HG03060 (cell line): ENCODE results near the gene SPATA6L.
A peak's percentile ranks its signal among the peaks of the same experiment; 100 is the strongest.

Source experiments
- ATAC-seq: cut with Tn5 transposase; IDR thresholded peaks from one replicate; pipeline ENCODE4 v1.9.1; 2021; ENCODE audit warnings: low read depth, moderate number of reproducible peaks; ENCODE audit not compliant: unreplicated experiment

The SPATA6L gene, protein sequence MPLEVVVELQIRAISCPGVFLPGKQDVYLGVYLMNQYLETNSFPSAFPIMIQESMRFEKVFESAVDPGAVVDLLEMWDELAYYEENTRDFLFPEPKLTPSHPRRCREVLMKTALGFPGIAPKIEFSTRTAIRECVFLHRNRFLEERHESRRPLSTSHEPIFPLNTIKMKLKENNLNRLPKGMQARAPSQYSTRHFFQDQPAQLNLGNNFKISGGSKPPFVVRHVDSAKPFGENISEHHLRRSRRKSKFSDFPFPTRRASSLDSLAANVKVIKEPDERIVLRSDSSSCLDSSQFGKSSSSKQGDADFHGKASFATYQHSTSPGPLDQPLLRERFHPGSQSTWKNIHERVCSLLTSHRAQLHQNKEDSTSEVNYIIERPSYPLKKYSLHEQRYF

DNA sequence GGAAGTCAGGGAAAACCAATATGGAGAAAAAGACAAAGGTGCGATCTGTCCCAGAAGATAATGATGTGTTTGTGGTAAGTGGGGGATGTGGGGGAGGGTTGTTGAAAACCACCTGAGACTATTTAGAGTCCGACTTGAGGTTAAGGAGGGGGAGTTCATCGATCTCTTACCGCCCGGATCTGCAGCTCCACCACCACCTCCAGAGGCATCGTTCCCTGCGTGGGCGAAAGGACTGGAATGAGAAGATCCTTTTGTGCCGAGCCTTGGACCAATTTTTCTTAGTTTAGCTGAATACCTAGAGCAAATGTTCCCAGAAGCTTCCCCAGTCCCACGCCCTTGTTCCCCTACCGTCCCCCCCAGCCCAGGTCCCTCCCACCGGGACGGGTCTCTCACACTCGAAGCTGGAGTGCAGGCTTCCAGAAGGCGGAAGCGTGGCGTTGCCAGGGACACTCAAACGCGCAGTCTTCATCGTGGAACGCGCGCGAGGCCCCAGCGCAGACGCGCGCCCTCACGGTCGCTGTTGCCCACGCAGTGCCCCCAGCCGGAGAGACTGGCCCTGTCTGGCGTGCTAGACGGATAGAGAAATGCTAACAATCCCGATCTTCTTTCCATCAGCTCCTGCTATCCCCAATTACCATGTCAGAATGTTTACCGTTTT, at the start of gene SPATA6L:
TSS of gene SPATA6L (minus strand) at position 439 of the 658 bp plus-strand sequence. CDS start at position 209, 230 bp downstream.
- ATAC-seq, result no peak

DNA sequence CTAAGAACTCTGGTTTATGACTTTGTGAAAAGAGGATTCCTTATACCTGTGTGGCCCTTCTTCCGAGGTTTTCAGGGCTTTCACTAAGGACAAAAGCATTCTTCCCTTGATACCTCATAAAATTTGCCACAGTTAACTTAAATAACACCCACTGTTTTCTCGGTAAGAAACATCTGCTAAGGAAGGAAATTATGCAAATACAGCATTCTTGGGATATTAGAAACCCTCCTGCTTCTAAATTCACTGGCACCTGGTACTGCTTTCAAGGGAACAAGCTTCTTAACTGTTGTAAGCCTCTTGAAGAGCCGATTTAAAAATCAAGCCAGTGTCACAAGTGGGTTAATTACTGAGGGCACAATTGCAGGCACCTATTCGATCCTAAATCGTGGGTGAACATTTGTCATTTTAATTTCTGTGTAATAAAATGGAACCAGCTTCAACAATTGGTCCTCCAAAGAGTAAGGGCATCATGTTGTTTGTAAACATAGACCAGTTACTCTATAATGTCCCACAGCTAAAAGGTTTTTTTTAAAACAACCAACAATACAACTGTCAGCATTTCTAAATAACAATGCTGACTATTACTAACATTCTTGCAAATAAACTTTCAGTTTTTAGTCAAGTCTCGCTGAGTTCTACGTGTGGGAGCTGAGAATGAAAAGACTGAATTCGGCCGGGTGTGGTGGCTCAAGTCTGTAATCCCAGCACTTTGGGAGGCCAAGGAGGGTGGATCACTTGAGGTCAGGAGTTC, 48.2 kb upstream of the SPATA6L start:
- no peak for ATAC-seq

DNA sequence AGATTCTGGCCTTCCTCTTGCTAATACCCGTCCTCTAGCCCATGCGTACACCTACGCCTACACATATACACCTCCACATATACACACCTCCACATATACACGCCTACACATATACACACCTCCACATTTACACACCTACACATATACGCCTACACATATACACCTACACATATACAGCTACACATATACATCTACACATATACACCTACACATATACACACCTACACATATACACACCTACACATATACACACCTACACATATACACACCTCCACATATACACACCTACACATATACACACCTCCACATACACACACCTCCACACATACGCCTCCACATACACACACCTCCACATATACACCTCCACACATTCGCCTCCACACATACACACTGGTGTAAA, 47.6 kb upstream of the SPATA6L start:
- no peak for ATAC-seq

DNA sequence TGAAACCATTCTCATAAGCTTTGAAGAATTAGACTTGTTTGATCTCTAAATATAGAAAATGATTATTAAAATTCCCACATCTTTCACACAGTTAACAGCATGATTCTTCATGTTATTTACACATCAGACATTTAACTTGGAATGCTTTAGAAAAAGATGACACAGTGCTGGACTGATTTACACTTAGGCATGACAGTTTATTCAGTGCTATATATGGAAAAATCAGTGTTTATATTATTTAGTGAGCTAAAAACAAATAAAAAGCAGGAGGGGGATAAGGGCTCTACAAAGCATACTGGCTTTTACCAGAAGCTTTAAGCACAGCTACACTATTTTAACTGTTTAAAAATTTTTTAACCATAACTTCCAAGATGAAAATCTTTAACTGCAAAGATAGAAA, 43.1 kb upstream of the SPATA6L start:
- ATAC-seq, result no peak

DNA sequence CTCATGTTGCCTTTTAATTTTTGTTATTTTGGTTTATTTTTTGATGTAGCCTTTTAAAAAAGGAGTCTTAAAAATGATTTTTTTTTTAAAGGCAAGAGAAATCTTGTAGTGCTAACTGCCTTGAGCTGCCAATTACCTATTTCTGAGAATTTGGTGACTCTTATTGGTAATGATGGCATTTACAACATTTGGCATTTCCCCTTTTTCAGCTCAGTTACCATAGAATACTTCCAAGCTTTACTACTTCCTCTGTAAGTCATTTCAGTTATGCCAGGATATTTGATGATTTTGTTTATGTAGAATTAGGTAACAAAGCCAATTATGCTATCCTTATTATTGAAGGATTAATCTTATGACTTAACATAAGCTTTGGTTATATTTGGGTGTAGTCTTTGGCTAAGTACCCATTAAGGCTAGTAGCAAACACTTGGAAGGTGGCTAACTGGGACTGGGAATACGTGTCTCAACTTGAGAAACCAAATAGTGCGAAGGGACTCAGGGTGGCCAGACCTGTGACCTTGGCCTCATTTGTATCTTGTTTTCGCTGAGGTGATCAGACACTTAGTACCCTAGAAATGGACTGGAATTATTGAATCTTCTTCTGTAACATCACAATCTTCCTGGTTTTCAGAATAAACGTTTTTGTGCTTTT, 40.8 kb upstream of the SPATA6L start:
- no peak for ATAC-seq

DNA sequence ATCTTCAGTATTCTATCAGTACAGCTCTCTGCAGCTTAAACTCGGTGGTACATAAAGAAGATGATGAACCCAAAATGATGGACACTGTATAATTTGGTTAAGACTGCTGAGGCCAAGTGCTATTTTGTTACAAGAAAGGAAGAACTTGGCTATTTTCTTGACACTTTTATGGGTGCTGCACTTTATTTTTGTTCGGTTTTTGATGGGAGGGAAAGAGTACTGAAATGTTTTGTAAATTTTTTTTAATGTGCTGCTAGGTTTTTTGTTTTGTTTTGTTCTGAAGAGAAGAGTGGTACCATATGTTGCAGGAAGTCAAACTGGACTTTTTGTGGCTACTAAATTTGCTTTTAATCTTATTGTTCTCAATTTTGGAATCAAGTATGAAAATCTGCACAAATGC, 39.7 kb upstream of the SPATA6L start:
- no peak for ATAC-seq

DNA sequence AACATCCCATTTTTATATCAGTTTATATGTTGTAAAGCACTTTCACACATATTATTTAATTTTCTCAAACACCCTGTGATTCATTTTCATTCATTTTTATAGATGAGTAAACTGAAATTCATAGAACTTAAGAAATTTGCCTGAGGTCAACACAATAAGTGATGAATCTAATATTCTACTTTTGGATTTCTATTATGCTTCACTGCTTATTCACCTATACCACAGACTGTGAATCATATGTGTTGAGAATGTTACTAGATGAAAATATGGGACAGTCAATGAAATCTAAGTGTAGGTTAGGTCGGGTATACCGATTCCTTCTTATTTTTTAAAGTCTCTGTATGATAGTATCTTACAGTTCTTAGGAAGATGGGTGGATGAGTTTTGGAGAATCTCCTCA, 37.8 kb upstream of the SPATA6L start:
- no peak for ATAC-seq

DNA sequence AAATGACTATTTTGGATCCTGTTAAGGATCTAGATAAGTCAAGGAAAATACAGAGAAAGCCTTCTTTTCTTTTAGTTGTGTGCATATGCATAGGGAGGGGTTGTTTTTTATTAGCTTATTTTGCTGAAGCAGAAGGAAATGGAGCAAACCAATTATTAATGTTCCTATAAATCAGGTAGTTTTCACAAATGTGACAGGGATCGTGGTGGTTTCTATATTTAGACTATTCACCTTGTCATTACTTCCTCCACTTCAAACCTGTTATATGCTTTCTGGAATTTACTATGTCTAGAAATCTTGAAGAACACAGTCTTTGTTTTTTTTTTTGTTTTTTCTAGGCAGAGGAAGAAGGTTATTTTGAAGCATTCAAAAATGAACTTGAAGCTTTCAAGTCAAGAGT, 35.2 kb upstream of the SPATA6L start:
- no peak for ATAC-seq

DNA sequence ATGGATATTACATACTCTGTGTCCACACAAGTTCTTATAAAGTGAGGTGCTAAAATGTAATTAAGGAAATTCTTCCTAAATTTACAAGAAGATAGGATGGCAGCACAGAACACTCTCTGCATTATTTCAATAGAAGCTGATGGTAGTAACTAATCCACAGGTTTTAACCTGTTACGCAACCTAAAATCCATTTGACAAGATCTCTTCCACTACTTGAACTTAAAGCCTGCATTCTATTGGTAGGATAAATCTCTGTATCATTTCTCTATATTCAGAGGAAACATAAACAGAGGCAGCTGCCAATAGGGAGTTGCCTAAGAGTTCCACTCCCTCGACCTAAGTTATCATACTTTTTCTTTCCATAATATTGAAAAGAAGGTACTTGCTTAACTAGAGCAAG, 34.7 kb upstream of the SPATA6L start:
- ATAC-seq, result no peak

DNA sequence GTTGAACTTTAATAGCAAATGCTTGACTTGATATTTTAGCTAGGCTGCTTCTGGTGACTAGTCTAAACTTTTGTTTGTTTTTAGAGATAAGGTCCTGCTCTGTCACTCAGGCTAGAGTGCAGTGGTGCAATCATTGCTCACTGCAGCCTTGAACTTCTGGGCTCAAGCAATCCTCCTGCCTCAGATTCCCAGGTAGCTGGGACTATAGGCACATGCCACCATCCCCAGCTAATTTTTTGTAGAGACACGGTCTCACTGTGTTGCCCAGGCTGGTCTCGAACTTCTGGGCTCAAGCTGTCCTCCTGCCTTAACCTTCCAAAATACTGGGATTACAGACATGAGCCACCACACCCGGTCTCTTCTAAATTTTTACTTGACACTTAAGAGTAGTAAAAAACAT, 33.8 kb upstream of the SPATA6L start:
- ATAC-seq, result no peak

DNA sequence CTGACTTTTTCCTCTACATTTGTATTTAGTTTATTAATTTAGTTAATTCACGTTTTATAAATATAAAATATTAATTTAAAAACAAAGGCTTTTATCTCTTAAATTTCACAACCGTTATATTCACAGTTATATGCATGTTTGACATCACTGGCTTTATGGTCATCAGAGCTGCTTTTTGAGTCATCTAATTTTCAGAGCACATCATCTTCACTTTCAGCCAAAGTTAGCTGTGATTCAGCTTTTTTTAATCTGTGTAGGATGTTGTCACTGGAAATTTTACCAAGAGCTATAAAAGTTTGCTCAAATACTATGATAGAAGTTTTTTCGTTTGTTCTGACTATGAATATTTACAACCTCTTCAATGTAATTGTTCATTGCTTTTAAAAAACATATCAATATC, 25.5 kb upstream of the SPATA6L start:
- ATAC-seq, result no peak

DNA sequence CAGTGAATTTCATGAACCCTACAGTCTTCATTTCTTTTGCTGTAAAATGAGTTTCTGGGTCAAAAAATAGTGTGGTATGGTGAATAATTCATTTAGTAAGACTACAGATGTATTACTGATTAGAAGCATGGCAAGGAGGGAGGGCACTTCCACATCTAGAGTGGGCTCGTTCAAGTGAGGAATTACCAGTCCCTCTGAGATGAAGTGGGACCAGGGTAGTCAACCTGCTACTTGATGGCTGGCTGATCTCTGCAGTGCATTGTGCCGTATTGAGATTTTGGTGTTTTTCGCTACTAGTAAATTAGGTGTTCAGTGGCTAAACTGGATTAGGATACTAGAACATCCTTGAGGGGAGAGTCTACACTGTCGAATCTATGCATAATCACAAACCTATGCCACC, 23.9 kb upstream of the SPATA6L start:
- ATAC-seq, result no peak

DNA sequence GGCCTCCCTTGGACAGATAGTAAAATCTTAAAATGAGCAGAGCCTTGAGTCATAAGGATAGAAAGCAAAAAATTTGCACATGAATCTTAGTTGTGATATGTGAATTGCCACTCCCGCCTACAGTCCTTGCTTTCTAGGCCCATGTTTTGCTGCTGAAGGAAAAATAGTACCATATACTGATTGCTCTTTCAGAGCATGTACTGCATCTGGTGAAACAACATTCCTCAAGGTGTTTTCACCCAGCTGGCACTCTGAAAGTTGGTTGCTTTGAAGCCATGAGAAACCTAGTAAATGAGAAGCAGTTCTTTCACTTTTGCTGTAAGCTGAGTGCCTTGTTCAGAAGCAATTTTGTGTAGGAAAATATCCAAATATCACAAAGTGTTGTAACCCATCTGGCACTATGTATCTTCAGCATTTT, 23.4 kb upstream of the SPATA6L start:
- peak; percentile 50 for ATAC-seq

DNA sequence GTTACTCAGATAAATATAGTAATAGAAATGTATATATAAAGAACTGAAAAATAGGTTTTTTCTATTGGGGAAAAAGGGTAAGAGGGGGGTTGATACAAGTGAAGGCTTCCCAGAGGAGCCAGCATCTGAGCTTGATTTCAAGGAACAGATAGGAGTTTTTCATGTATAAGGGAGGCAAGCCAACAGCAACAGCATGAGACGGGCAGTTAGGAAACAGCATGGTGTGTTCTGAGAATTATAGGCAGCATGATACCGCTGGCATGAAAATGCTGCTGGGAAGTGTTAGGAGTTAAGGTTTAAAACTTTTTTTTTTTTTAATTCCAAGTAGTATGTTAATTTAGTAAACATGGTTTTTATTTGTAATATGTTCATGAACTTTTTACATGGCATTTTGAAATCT, 22.7 kb upstream of the SPATA6L start:
- no peak for ATAC-seq

DNA sequence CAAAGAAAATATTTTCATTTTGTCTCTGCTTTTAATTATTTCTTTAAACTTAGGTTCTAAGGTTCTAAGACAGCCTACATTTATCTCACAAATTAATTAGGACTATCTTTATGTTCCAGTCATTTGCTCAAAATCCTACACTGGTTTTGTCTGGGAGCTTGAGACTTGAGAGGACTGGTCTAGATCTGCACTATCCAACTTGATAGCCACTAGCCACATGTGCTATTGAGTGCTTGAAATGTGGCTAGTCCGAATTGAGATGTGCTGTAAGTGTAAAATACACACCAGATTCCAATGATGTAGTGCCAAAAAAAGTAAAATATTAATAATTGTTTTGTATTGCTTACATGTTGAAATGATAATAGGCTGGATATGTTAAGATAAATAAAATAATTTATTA, 20.3 kb upstream of the SPATA6L start:
- ATAC-seq, result no peak

DNA sequence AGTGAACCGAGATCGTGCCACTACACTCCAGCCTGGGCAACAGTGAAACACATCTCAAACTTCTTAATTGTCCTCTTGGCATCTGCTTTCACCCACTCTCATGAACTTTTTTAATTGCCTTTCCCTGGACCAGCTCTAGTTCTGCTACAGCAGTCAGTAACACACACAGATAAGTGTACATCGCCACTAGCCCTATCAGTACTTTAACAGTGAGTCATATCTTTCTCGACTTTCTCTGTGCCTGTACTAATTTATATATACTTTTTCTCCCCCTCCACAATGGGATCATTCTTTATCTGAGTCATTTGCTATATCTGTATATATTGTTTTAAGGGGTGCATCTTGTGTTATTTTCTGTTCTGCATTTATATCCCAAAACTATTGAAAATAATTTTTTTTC, 19.8 kb upstream of the SPATA6L start:
- ATAC-seq, result no peak

DNA sequence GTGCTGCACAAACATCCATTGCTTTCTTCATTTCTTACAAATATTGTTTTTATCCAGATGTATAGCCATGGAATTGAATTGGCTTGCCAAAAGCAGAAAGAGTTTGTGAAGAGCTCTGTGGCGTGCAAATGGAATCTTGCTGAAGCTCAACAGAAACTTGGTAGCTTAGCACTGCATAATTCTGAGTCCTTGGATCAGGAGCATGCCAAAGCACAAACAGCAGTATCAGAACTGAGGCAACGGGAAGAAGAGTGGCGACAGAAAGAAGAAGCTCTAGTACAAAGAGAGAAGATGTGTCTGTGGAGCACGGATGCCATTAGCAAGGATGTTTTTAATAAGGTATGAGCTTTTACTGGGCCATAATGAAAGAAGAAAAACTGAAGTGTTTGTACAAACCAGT, 18.5 kb upstream of the SPATA6L start:
- no peak for ATAC-seq

DNA sequence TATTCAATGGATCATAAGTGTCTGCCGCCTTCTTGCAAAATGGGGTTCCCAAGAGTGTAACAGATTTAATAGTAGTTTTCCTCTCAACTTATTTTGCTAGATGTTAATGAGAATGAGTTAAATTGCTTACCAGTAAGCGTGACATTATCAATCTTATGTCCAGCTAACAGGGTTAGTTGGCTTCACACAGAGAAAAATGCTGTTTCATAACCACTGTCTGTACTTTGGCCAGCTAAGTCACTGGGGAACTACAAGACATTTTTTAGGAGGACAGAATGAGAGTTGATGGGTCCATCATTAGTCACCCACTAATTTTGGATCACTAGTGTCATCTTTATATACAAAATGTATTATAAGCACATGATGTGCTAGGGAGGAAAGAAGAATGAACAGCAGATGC, 14.5 kb upstream of the SPATA6L start:
- ATAC-seq, result no peak

DNA sequence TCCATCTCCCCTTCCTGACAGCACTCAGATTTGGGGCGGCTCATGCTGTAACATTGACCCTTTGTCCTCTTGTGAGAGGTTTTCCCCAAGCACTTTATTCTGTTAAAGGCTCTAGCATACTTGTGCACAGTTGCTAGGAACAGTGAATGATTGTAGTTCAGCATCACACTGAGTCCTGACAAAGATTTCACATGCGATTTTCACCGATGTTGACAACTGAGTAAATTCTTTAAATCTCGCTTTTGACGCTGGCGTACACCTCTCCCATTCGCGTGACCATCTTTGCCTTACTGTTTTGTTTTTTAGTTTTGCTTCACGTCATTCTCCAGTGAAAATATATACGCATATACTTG, 13.9 kb upstream of the SPATA6L start:
- ATAC-seq, result no peak

DNA sequence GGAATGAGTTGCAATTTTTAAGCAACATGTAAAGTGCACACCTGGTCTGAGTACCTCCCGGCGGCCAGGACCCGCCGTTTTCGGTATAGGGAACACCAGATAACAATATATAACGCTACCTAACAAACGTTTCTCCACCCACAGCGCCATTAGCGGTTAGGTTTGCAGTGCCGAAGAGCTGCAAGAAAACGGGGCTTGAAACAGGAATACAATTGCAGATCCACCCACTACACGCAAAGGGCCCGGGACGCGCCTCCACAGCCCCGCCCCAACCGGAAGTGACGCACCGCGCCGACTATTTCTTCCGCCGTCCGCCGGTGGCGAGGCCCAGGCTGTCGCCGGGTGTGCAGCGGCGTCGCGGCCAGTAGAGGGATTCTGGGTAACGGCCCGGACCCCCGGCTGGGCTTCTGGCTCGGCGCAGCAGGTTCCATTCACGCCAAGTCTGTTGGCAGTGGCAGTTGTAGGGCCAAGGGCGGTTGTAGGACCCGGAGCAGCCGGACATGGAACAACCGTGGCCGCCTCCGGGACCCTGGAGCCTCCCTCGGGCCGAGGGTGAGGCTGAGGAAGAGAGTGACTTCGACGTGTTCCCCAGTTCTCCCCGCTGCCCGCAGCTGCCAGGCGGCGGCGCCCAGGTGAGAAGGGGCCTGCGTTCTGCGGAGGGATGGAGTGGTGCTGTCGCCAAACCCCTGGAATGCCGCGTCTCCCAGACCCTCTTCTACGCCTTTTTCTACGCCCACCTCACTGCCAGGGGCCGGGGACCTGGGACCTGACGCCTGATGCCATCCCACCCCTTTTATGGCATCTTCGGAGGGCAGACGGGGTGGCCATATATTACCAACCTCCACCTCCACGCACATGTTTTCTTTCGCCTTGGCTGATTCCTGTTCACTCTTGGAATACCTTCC, 13.2 kb upstream of the SPATA6L start, which contains the start of gene CDC37L1:
TSS of gene CDC37L1 (plus strand) at position 302 of the 905 bp plus-strand sequence. CDS start at position 501, 199 bp downstream.
- peak; percentile 80 for ATAC-seq
